Peyer's patch (tissue), 4 donors: ENCODE data around the gene C6orf47.

Experiments
- CTCF ChIP-seq, 6 experiments: fragments of 450-650 bp in 4 of 6; fragments of 200-600 bp in 2 of 6; sonication (generic) in 1 of 6; IDR thresholded peaks; one replicate each; pipeline ENCODE4 v1.5.1; 2017 to 2019; ENCODE audit warnings: antibody characterized with exemption in 6 of 6, mild to moderate bottlenecking in 3 of 6, moderate library complexity in 1 of 6
- POLR2A ChIP-seq, 2 donors: fragments of 450-650 bp; IDR thresholded peaks; one replicate each; pipeline ENCODE4 v1.5.1; 2017; ENCODE audit warnings: antibody characterized with exemption in 2 of 2, mild to moderate bottlenecking in 2 of 2, moderate library complexity in 2 of 2

DNA sequence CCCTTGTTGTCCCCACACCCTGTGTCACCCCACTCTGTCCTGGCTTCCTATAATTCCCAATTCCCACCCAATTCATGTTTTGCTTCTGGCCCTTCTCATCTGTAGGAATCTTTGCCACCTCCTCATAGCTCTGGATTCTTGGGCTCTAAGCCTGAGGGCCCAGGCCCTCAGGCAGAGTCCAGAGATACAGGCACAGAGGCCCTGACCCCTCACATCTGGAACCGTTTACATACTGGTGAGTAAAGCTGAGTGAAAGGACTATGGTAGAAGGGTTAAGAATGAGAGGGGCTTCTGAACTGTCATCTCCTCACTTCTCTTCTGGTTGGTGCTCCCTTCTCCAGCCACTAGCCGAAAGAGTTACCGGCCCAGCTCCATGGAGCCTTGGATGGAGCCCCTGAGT is 26.4 kb downstream of the C6orf47 start:
- TF ChIP-seq POLR2A (IDR thresholded peaks at IDR 0.05) (no peak), CTCF (IDR thresholded peaks at IDR 0.05) (no peak)
